DMS153 treated with DMSO at 0.1 percent for 48 hours (cell line): ENCODE measurements around the gene ANK3.

ENCODE experiments used
- DNase-seq: peaks from one replicate; lab custom pipeline; 2025; ENCODE audit not compliant: unreplicated experiment; lab: John Stamatoyannopoulos, UW

Gene ANK3

GRCh38 chr10:60236869-60237524, 152.7 kb downstream of the ANK3 start:
- no peak for DNase-seq

DNA sequence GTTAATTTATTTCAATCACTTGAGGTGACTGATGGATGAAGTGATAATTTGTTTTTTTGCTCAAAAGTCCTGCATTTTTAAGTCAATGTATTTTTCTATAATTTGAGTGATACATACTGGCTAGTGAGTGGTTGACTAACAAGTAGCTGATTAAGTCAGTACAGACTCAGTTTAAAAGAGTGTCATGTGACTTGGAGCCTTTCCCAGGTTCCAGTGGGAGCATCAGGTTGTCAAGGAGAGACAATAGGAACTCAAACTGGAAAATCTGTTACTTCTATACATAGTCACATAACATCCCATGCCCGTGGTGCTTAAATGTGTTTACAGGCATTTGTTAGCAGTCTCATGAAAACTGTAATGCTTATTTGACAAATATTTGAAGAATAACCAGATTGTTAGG, 154.7 kb downstream of the ANK3 start:
- no peak for DNase-seq

DNA sequence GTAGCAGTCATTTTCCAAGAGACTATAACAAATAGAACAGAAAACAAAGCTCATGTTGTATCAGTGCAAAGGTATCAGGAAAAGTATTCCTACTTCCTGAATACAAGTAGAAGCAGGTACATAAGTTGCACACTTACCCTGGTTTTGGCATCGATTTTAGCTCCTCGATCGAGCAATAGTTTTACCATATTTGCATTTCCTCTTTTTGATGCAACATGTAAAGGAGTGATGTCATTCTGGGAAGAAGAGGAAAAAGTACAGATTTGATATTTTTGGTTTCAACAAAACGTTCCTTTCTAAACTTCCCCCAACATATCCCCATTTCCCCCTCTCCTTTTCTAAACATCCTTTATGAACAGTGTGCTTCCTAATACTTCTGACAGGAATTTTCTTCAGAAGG, 155.1 kb downstream of the ANK3 start:
- no peak for DNase-seq

DNA sequence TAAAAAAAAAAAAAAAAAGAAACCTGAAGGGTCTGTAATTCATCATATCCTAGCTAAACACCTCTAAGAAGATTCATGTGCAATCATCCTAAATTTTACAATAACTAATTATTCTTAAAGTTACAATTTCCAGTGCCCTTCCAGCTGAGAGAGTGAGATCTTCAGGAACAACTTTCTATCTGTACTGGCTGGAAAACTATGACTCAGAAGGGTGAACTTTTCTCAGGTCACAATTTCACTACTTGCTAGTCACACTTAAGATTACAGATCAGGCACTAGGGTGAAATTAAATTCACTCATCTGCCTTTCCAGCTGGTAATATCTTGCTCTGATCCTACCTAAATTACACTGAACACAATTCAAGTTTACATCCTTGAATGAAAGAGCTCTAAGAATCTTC, 158.8 kb downstream of the ANK3 start:
- DNase-seq, result no peak

GRCh38 chr10:60224066-60224705, 165.5 kb downstream of the ANK3 start:
- no peak for DNase-seq

DNA sequence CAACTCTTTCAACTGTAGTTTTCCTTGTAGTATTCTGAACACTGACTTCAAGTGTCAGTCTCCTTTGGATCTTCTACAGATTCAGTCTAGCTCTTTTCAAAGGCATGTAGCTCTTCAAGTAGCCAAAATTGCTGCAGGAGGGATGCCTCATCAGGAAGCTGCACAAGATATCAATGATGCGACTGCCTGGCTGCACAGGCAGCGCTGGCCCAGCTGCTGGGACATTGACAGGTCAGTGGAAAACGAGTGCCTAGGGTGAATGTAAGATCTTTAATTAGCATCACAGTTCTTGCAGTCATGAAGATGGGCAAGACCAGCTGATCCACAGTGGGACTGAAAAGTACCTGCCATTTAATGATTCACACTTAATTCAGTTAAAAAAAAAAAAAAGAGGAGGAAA, 167.6 kb downstream of the ANK3 start:
- DNase-seq, result no peak

GRCh38 chr10:60212195-60212594, 177.5 kb downstream of the ANK3 start:
- no peak for DNase-seq

GRCh38 chr10:60209874-60210570, 179.7 kb downstream of the ANK3 start:
- no peak for DNase-seq

DNA sequence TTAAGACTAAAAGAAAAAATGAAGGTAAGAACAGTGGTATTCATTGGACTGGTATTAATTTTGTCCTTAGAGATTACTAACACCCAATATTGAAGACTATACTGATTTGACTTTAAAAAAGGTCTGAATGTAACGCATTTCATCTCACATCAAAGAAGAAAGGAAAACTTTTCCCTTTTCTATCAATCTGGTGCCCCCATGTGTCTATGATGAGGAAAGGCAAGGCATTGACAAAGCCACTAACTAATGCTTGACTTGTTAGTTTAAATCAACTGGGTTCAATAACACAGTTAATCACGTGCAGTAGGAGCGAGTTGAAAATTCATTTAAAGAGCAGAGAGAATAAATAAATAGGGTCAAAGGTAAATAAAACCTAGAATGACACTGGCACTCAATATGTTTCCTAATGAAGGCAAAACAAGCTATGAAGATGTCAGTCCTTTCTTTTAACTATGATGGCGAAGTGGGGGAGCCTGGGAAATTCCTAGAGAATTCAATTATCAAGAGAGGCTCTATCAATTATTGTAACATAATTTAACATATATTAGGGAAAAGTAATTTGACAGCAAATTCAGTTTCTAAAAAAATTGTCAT, 180.9 kb downstream of the ANK3 start:
- no peak for DNase-seq

DNA sequence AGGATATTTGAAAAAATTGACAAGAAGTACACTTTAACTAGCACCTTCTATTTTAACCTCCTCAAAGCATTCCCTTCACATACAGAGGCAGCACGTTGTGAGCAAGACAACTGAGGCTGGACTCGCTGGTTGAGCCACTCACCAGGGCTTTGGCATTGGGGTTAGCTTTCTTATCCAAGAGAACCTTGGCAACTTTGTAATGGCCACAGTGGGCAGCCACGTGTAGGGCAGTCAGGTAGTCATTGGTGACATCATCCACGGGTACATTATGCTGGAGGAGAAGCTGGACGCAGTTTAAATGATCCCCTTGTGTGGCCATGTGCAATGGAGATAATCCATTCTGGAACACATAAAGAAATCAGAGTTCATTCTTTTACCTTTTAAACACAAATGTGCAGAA, 181.8 kb downstream of the ANK3 start:
- no peak for DNase-seq

- no peak for DNase-seq
These were observed 182.9 kb downstream of the ANK3 start for GRCh38 chr10:60206735-60207134.

DNA sequence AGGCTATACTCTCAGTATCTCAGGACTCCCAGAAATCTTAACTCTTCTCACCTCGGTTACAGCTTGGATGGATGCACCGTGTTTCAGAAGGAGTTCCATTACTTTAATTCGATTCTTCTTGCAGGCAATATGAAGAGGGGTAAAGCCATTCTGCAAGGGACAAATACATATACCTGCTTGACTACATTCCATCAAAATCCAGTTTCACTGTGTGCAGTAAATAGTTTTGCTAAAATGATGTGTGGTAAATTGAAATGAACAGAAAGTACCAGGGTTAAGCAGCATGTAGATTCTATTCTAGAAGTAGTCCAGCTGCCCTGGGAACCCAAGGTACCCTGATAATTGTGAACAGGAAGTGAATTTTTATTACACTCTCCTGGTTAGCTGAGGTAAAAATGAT, 183.9 kb downstream of the ANK3 start:
- no peak for DNase-seq

- DNase-seq, result no peak
These were observed 185.6 kb downstream of the ANK3 start for GRCh38 chr10:60203993-60204618.

GRCh38 chr10:60200682-60201053, 189.0 kb downstream of the ANK3 start:
- DNase-seq, result no peak

DNA sequence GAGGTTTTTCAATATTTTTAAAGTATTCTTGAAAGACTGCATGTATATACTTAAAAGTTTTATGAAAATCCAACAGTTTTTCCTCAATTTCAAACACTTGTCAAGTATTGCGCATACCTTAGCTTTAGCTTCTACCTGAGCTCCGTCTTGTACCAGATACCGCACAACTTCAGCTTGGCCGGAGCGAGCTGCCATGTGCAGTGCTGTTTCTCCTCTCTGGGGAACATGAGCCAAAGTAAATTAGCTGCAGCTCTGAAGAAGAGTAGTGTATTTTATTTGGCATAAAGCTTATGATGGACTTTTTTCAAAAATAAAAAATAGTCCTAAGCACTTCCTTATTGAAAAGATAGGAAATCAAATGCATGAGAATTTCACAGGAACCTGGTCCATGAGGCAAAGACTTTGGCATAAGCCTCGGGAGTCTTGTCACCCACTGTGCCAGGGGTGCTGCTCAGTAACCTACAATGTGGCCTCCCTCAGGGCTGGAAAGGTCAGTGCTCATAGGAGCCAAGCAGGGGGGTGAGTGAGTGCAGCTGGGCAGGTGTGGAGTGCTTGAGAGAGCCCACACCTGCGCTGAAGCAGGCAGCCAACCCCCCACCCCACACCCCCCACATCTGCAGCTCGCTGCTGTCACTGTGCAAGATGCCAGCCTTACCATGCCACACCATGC, 189.5 kb downstream of the ANK3 start:
- no peak for DNase-seq

GRCh38 chr10:60197206-60197605, 192.5 kb downstream of the ANK3 start:
- DNase-seq, result no peak

DNA sequence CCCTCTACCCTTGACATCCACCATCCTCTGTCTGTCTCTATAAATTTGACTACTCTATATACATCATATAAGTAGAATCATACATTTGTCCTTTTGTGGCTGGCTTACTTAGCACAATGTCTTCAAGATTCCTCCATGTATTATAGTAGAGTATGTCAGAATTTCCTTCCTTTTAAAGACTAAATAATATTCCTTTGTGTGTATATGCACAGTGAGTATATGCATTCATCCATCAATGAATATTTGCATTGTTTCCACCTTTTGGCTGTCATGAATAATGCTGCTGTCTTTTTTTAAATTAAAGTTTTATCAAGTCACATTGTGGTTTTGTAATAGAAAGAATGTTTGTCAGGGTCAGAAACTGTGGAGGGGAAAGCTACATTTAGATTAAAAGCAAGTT, 195.3 kb downstream of the ANK3 start:
- DNase-seq, result no peak

DNA sequence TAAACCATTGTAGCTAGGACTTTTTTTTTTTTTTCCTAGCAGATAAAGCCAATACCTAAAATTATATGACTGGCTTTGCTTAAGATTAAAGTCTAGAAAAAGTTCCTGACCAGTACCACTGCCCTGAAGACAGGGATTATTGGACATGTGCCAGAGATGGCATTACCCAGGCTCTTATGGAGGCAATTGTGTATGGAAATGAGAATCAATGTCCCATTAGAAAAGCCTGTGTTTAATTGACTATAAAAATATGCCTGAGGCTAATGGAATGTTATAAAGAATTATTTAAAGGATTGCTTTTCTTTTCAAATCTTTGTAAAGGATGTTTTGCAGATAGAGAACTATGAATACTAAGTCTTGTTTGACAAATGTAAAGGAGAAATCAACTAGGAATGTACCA, 196.7 kb downstream of the ANK3 start:
- DNase-seq, result no peak

DNA sequence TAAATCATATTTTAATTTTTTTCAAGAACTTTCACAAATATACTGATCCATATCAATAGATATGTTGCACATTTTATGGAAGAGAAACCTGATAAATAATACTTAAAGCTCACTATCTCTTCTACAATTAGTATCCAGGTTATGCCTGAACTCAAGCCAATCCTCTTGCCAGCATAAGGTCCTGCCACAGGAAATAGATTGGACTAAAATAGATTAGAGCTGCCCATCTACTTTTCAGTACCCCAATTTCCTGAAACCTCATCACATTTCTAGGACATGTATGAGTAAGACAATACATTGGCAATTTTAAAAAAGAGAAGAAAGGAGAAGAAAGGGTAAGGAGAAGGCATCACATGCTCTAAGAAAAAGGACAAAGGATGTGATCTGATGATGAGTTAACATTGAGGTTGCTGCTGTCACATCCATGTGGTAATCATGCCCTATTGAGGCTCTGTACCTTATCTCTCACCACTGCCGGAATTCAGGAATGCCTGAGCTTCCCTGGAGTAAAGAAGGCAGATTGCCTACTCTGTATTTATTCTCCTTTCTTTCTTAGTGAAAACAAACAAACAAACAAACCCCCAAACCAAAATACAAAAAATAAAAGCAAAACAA, 199.7 kb downstream of the ANK3 start:
- no peak for DNase-seq

DNA sequence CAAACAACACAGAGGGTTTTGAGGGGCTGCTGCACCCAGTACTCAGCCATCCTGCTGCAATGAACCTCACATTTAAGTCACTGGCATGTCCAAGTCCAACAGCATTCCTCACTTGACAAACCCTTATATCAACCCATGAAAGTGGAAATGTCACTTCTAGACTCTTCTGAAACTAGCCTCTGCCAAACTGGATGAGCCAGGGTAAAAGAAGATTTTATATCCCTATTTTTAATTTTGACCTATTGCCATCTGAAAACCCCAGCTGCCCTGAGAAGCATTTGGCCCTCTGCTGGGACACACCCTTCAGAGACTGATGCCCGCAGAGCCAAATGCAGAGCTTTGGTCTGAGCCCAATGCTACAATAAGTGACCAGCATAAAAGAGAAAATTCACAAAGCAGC, 201.1 kb downstream of the ANK3 start:
- no peak for DNase-seq

- DNase-seq, result no peak
These were observed 202.0 kb downstream of the ANK3 start for GRCh38 chr10:60187691-60188090.
